GM20000 (cell line): Measurements from ENCODE around the gene XRCC6.
"Not testable (repeated sequence)": the region's sequence is repeated elsewhere in the genome, so short reads cannot be mapped to it uniquely, and the experiment has no call there.

Source experiments
- DNase-seq: peaks from one replicate; pipeline ENCODE4 v3.0.0; 2012; ENCODE audit warnings: low spot score
- CTCF ChIP-seq: IDR thresholded peaks from 2 replicates; pipeline ENCODE4 v1.5.1; 2012; ENCODE audit warnings: mild to moderate bottlenecking, control low read depth; ENCODE audit errors: extremely low read depth, missing control alignments

Gene XRCC6

GRCh38 chr22:41664951-41665350 lies 43.9 kb downstream of the XRCC6 start:
- DNase-seq, result no peak
- TF ChIP-seq CTCF, result no peak

- TF ChIP-seq CTCF, result no peak
- DNase-seq, result no peak
Observed at GRCh38 chr22:41668971-41669911, 48.1 kb downstream of the XRCC6 start.

- DNase-seq, result not testable (repeated sequence)
Observed at GRCh38 chr22:41672096-41672495, 51.0 kb downstream of the XRCC6 start.

- DNase-seq, result no peak
Observed at GRCh38 chr22:41672780-41673509, 51.9 kb downstream of the XRCC6 start.

GRCh38 chr22:41674846-41675340 lies 53.8 kb downstream of the XRCC6 start:
- DNase-seq, result no peak
- no peak for TF ChIP-seq CTCF

More at GRCh38 chr22:41672780-41673509, 51.9 kb downstream of the XRCC6 start:
- TF ChIP-seq CTCF, result no peak

- DNase-seq, result no peak
- TF ChIP-seq CTCF, result no peak
Observed at GRCh38 chr22:41676134-41676533, 55.0 kb downstream of the XRCC6 start.

- DNase-seq, result no peak
- no peak for TF ChIP-seq CTCF
Observed at GRCh38 chr22:41681616-41682015, 60.5 kb downstream of the XRCC6 start.
